ENCODE measurements around the gene RGS8.

DNA sequence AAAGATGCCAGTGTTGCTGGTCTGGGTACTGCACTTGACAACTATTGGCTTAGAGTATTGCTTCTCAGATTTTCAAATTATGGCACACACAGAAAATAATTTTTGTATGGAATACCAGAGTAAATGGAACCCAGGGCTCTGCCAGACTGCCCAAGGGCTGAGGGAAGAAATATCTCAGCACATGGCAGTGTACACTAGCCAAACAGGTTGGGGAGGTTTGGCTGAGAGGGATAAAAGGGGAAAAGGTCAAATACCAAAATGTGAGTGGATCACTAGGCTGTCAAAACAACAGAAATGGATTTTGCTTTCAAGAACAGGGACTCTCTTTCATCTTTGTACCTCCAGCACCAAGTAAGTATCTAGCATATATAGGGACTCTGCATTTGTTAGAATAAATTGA lies 3.0 kb upstream of the RGS8 start:
- TF ChIP-seq YY1 (IDR thresholded peaks at IDR 0.05; ENCODE audit: insufficient read depth, insufficient read length) (no peak), ZNF274 (IDR thresholded peaks at IDR 0.05; ENCODE audit: low read depth, low read length) (no peak)

Measured in NT2/D1 (cell line).